ENCODE measurements around the gene POLR2I. TPM values are rescaled to one million over a fixed set of nuclear protein-coding genes. Genes with fewer than 3 reads are reported as not detected.

POLR2I gene
- total and polyA plus RNA-seq, 9 of the 15 experiments (the other 6 are each of a cell fraction or from before 2014, with no cell fraction given) = 28.0 to 283 (median 123) TPM

GRCh38 chr19:36141039-36141927 is 26.6 kb upstream of the POLR2I start (continued):
- TF ChIP-seq NRF1 (conservative IDR thresholded peaks at IDR 0.05 in 1 of 2, IDR thresholded peaks at IDR 0.05 in 1 of 2) (peak; percentile 81 to 84), IRF2 (CRISPR knock-in tag; IDR thresholded peaks at IDR 0.05) (0 out of 2 replicates have a peak, but pooled peaks have one; percentile 36), MEF2A (IDR thresholded peaks at IDR 0.05; ENCODE audit: control insufficient read depth, low read depth, low read length) (peak; percentile 17; the same call in 1 of the 2 replicates)

GRCh38 chr19:36140304-36141038 is 25.8 kb upstream of the POLR2I start:
- DNase-seq (ENCODE audit: extremely low read depth in 1 of 4, low spot score in 3 of 4) (peak in 3 of 4 experiments; percentile 59 to 87 (median 83)), ATAC-seq (peak; percentile 56), FAIRE-seq (no peak)
- intact Hi-C loops (cut with micrococcal nuclease) (no loop called here), in situ Hi-C loops (cut with MboI) (no loop called here)
- peaks cover 11% of the 10 kb centered on the region for H4K20me1 ChIP-seq (replicated peaks; ENCODE audit: control insufficient read depth, insufficient read depth, low read length)
- H3K36me3 ChIP-seq (ENCODE audit: control insufficient read depth, insufficient read depth, low read length) = peaks cover 34% of the 10 kb centered on the region
- no peaks in the 10 kb centered on the region for H3K27me3 ChIP-seq (ENCODE audit: control insufficient read depth in 2 of 2, insufficient read depth in 2 of 2, low read length in 2 of 2)
- peak overlapping the region; percentile 69 for H2AFZ ChIP-seq (ENCODE audit: low read depth, low read length)
- CTCF ChIA-PET (ENCODE audit: low intra/inter-chr PET ratio) = no interaction called here
- H3K9me1 ChIP-seq (ENCODE audit: control insufficient read depth, insufficient read depth, low read length) = peaks cover 8% of the 10 kb centered on the region
- H3K9ac ChIP-seq (ENCODE audit: insufficient read depth in 1 of 2, low read depth in 2 of 2, low read length in 2 of 2) = peak overlapping the region; percentile 98 to 99
- no peaks in the 10 kb centered on the region for H3K9me3 ChIP-seq (replicated peaks; ENCODE audit: control insufficient read depth, insufficient read depth, low read depth, low read length)
- H3K27ac ChIP-seq (ENCODE audit: extremely low read depth, low read depth, low read length) = peak overlapping the region; percentile 99
- H3K4me3 ChIP-seq = peak overlapping the region; percentile 95
- TSS peak; percentile 88 for BruUV-seq (replicated peaks)
- WGBS (ENCODE audit: insufficient coverage, low coverage, missing lambda C conversion rate) = 2% methylated on average over 20 of the region's 31 CpGs
- peak overlapping the region; percentile 96 for H3K4me2 ChIP-seq (ENCODE audit: insufficient read depth, low read length)
- H3K79me2 ChIP-seq (ENCODE audit: control insufficient read depth, insufficient read depth, low read length) = peaks cover 26% of the 10 kb centered on the region
- H3K4me1 ChIP-seq (replicated peaks in 1 of 2; ENCODE audit: control insufficient read depth in 2 of 2, insufficient read depth in 2 of 2, low read length in 2 of 2) = peaks cover 13 to 37% of the 10 kb centered on the region in 2 experiments
- POLR2A ChIA-PET = interaction anchor here (0.6 to 2.1 kb wide), 6 partner anchors 11 to 1984 kb away, joined by 3 to 9 read pairs (median 3); no protein-coding TSS in a partner anchor
- no peak for TF ChIP-seq SMAD1 (IDR thresholded peaks at IDR 0.05; ENCODE audit: low read depth, low read length, partially characterized antibody)
- TF ChIP-seq, protein P1, sequence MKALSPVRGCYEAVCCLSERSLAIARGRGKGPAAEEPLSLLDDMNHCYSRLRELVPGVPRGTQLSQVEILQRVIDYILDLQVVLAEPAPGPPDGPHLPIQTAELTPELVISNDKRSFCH (CRISPR knock-in tag; IDR thresholded peaks at IDR 0.05) = no peak
- TF ChIP-seq, protein P1 (tag; IDR thresholded peaks at IDR 0.05) = no peak
- TF ChIP-seq GTF3C2 (IDR thresholded peaks at IDR 0.05; ENCODE audit: borderline replicate concordance, extremely low read depth, insufficient read length) = no peak
- no peak for TF ChIP-seq GMEB1 (CRISPR knock-in tag; IDR thresholded peaks at IDR 0.05)

All from K562 (cell line).